GM12878 (cell line): ENCODE measurements around the gene TRDN. TPM values are rescaled to one million over a fixed set of nuclear protein-coding genes. Genes with fewer than 3 reads are reported as not detected.

Experiments
- ATAC-seq: fragments of 200-7000 bp; cut with Tn5 transposase; 3 replicates; pipeline ENCODE4 v1.9.1; 2020; ENCODE audit warnings: mild to moderate bottlenecking, moderate library complexity
- BruUV-seq: library from RNA; stranded (reverse); fragments of 400-500 nt; replicated peaks from 2 replicates; lab custom pipeline; 2021; lab: Mats Ljungman, UMichigan
- CTCF ChIA-PET: fragments of 300-600 bp; sonication (Branson Sonifier 250); formaldehyde crosslinking; extraction: SDS; loops from one replicate; lab custom pipeline; 2021; ENCODE audit warnings: inconsistent platforms; lab: Yijun Ruan, JAX
- POLR2A ChIA-PET: fragments of 350-600 bp; formaldehyde crosslinking; extraction: SDS; loops from one replicate; lab custom pipeline; 2021; ENCODE audit warnings: inconsistent platforms; lab: Charles Lee
- RAD21 ChIA-PET: fragments of 300-600 bp; sonication (Branson Sonifier 250); formaldehyde crosslinking; loops from one replicate; lab custom pipeline; 2023; ENCODE audit warnings: antibody characterized with exemption; ENCODE audit not compliant: unreplicated experiment; lab: Charles Lee
- SMC1A ChIA-PET: fragments of 300-600 bp; sonication (Branson Sonifier 250); formaldehyde crosslinking; loops from one replicate; lab custom pipeline; 2023; ENCODE audit not compliant: unreplicated experiment, uncharacterized antibody; lab: Charles Lee
- DNase-seq: peaks from one replicate; pipeline ENCODE4 v3.0.0-alpha.2; 2011; ENCODE audit warnings: low read depth, low spot score
- FAIRE-seq: peaks from 3 replicates; lab custom pipeline; 2011; peaks lifted over from hg19 to GRCh38; lab: Jason Lieb, UNC
- H2AFZ ChIP-seq: 2 replicates; pipeline ENCODE4 v1.6.0; 2011; ENCODE audit warnings: low read depth, low read length, control low read depth; ENCODE audit not compliant: control insufficient read depth
- H3K27ac ChIP-seq: 2 replicates; pipeline ENCODE4 v1.5.1; 2011; ENCODE audit warnings: control low read depth; ENCODE audit not compliant: control insufficient read depth, insufficient read depth
- H3K27me3 ChIP-seq, 2 experiments: replicated peaks in 1 of 2; 2 replicates each; pipeline versions ENCODE4 v1.6.0 to v1.6.1; 2011; ENCODE audit warnings: low read length in 1 of 2; ENCODE audit not compliant: control insufficient read depth in 2 of 2, insufficient read depth in 2 of 2
- H3K36me3 ChIP-seq, 2 experiments: 2 replicates each; pipeline ENCODE4 v1.5.1; 2011; ENCODE audit warnings: low read length in 1 of 2; ENCODE audit not compliant: control insufficient read depth in 2 of 2, insufficient read depth in 2 of 2
- H3K4me1 ChIP-seq: 2 replicates; pipeline ENCODE4 v1.6.1; 2011; ENCODE audit warnings: mild to moderate bottlenecking, low read length, moderate library complexity, mixed read lengths; ENCODE audit not compliant: control insufficient read depth, insufficient read depth
- H3K4me2 ChIP-seq: 2 replicates; pipeline ENCODE4 v1.6.0; 2011; ENCODE audit warnings: control low read depth; ENCODE audit not compliant: control insufficient read depth, insufficient read depth
- H3K4me3 ChIP-seq: fragments of 200-600 bp; sonication (generic); 2 replicates; pipeline ENCODE4 v1.5.1; 2016
- H3K79me2 ChIP-seq: 2 replicates; pipeline ENCODE4 v1.6.0; 2011; ENCODE audit warnings: low read length; ENCODE audit not compliant: control insufficient read depth, insufficient read depth
- H3K9ac ChIP-seq: 2 replicates; pipeline ENCODE4 v1.8.0; 2011; ENCODE audit warnings: low read length, control low read depth, mixed read lengths; ENCODE audit not compliant: control insufficient read depth, insufficient read depth
- H3K9me3 ChIP-seq: replicated peaks from 3 replicates; pipeline ENCODE4 v1.5.1; 2011; ENCODE audit warnings: mild to moderate bottlenecking, low read length; ENCODE audit not compliant: control insufficient read depth, insufficient read depth
- H4K20me1 ChIP-seq: 2 replicates; pipeline ENCODE4 v1.6.0; 2011; ENCODE audit not compliant: control insufficient read depth, insufficient read depth
- FOS ChIP-seq: IDR thresholded peaks from 3 replicates; pipeline ENCODE4 v1.6.1; 2011; ENCODE audit warnings: borderline replicate concordance; ENCODE audit not compliant: insufficient read length; ENCODE audit errors: extremely low read depth
- PBX3 ChIP-seq: IDR thresholded peaks from 2 replicates; pipeline ENCODE4 v1.6.1; 2011; ENCODE audit warnings: mild to moderate bottlenecking, low read depth, low read length, moderate library complexity; ENCODE audit not compliant: insufficient replicate concordance
- RELB ChIP-seq: fragments of 450-650 bp; IDR thresholded peaks from 2 replicates; pipeline ENCODE4 v1.6.1; 2017; ENCODE audit warnings: low read depth, mild to moderate bottlenecking, moderate library complexity
- RUNX3 ChIP-seq: IDR thresholded peaks from 2 replicates; pipeline ENCODE4 v1.6.1; 2012; ENCODE audit warnings: low read length, inconsistent platforms
- WGBS: methylation state at CpG from one replicate; pipeline ENCODE4 v1.1.6; 2016; ENCODE audit warnings: low lambda C conversion rate; ENCODE audit not compliant: insufficient replicate concordance, insufficient coverage; ENCODE audit errors: missing lambda C conversion rate; 5-methylcytosine and 5-hydroxymethylcytosine counted together
- in situ Hi-C: fragments of 300-500 bp; cut with MboI; formaldehyde crosslinking; loops from 9 replicates; pipeline ENCODE4 v1.14.3; 2018; ENCODE audit warnings: mixed read lengths
- intact Hi-C: fragments of 100-400 bp; cut with micrococcal nuclease; formaldehyde crosslinking; loops from one replicate; pipeline ENCODE4 v1.14.2; 2022; ENCODE audit not compliant: unreplicated experiment
- polyA plus RNA-seq, 11 experiments: library from polyadenylated mRNA; depleted of rRNA in 4 of 11; unstranded in 6 of 11; stranded (reverse) in 5 of 11; fragments of >200 nt; fragmentation: Nextera tagmentation in 4 of 11; fragmentation: Illumina TruSeq in 1 of 11; extraction: Ambion mirVana in 4 of 11; extraction: Trizol in 1 of 11; gene quantifications; 1 replicate in 1 of 11; 2 replicates in 10 of 11; pipeline versions ENCODE4 v1.2.1 to v1.2.3, GENCODE V29; 2011 to 2016; ENCODE audit warnings: inconsistent platforms in 2 of 11, missing spikeins in 2 of 11, low read depth in 1 of 11
- total RNA-seq, 4 experiments: library from RNA; depleted of rRNA in 3 of 4; stranded (reverse); fragments of >200 nt in 3 of 4; fragmentation: Illumina TruSeq in 1 of 4; extraction: Trizol in 1 of 4; gene quantifications; 2 replicates each; pipeline versions ENCODE4 v1.2.1 to v1.2.3, GENCODE V29; 2013 to 2021

Gene TRDN
- total and polyA plus RNA-seq, 10 of the 15 experiments (the other 5 are each of a cell fraction or from before 2014, with no cell fraction given): not detected

GRCh38 chr6:123456836-123457235, 179.9 kb downstream of the TRDN start:
- no peaks in the 10 kb centered on the region for H3K27me3 ChIP-seq
- POLR2A ChIA-PET: no interaction called here
- H3K9me3 ChIP-seq: no peaks in the 10 kb centered on the region
- H3K9ac ChIP-seq: no peak overlapping the region
- H3K36me3 ChIP-seq: no peaks in the 10 kb centered on the region
- intact Hi-C loops (no loop called here), in situ Hi-C loops (no loop called here)
- ATAC-seq: no peak
- DNase-seq: no peak
- WGBS: 48% methylated on average over 3 of the region's 3 CpGs
- H3K4me2 ChIP-seq: no peak overlapping the region
- H4K20me1 ChIP-seq: no peaks in the 10 kb centered on the region
- H3K27ac ChIP-seq: no peak overlapping the region
- no peak overlapping the region for H3K4me3 ChIP-seq
- no peaks in the 10 kb centered on the region for H3K79me2 ChIP-seq
- H2AFZ ChIP-seq: no peak overlapping the region
- no peak for FAIRE-seq
- H3K4me1 ChIP-seq: no peaks in the 10 kb centered on the region
- CTCF ChIA-PET: no interaction called here
- no TSS peak for BruUV-seq
- SMC1A ChIA-PET: no interaction called here
- TF ChIP-seq RUNX3: no peak
- no peak for TF ChIP-seq RELB
- no peak for TF ChIP-seq FOS
- TF ChIP-seq PBX3: no peak
- TF ChIP-seq, all 136 proteins: peak for 0
- RAD21 ChIA-PET: no interaction called here
